ENCODE results near the gene ADAMTS2. TPM values are rescaled to one million over a fixed set of nuclear protein-coding genes. Genes with fewer than 3 reads are reported as not detected.

ADAMTS2 gene
- total RNA-seq, 1 donor from 2014 or later = 0.29 TPM

GRCh38 chr5:179294891-179295777 lies 50.1 kb downstream of the ADAMTS2 start:
- TF ChIP-seq CTCF (conservative IDR thresholded peaks at IDR 0.05; ENCODE audit: low read depth, low read length) = no peak
- no peak overlapping the region for H3K4me3 ChIP-seq (ENCODE audit: low read depth, low read length)
- no peak for DNase-seq (ENCODE audit: low read depth)

GRCh38 chr5:179294131-179294780 lies 51.0 kb downstream of the ADAMTS2 start:
- no peak for TF ChIP-seq CTCF (conservative IDR thresholded peaks at IDR 0.05; ENCODE audit: low read depth, low read length)
- H3K4me3 ChIP-seq (ENCODE audit: low read depth, low read length) = no peak overlapping the region
- DNase-seq (ENCODE audit: low read depth) = no peak

- no peak for DNase-seq (ENCODE audit: low read depth)
- no peak for TF ChIP-seq CTCF (conservative IDR thresholded peaks at IDR 0.05; ENCODE audit: low read depth, low read length)
- H3K4me3 ChIP-seq (ENCODE audit: low read depth, low read length) = no peak overlapping the region
Measured at GRCh38 chr5:179292681-179293635, 52.3 kb downstream of the ADAMTS2 start.

GRCh38 chr5:179292202-179292601 lies 53.1 kb downstream of the ADAMTS2 start:
- no peak for TF ChIP-seq CTCF (conservative IDR thresholded peaks at IDR 0.05; ENCODE audit: low read depth, low read length)
- H3K4me3 ChIP-seq (ENCODE audit: low read depth, low read length) = no peak overlapping the region
- DNase-seq (ENCODE audit: low read depth) = no peak

GRCh38 chr5:179290681-179291540 lies 54.4 kb downstream of the ADAMTS2 start:
- no peak for DNase-seq (ENCODE audit: low read depth)
- no peak for TF ChIP-seq CTCF (conservative IDR thresholded peaks at IDR 0.05; ENCODE audit: low read depth, low read length)
- no peak overlapping the region for H3K4me3 ChIP-seq (ENCODE audit: low read depth, low read length)

All from epithelial cell of proximal tubule (primary cell).